ENCODE results near the gene CRADD. TPM values are rescaled to one million over a fixed set of nuclear protein-coding genes. Genes with fewer than 3 reads are reported as not detected.
"Not testable (repeated sequence)": the region's sequence is repeated elsewhere in the genome, so short reads cannot be mapped to it uniquely, and the experiment has no call there.

The CRADD gene
- total and polyA plus RNA-seq, 10 donors = 5.5 to 58.7 (median 18.8) TPM

GRCh38 chr12:93924367-93924766 is 247.2 kb downstream of the CRADD start:
- intact Hi-C loops (cut with DNase I; ENCODE audit: low total_unique reads) = no loop called here
- no peak for DNase-seq
- peaks cover 0 to 20% (median 12%) of the 10 kb centered on the region in 8 donors for H3K9me3 ChIP-seq

GRCh38 chr12:93925585-93926205 is 248.5 kb downstream of the CRADD start:
- no peaks in the 10 kb centered on the region for H3K27me3 ChIP-seq (replicated peaks in 1 of 7)
- WGBS, 5 donors = 60 to 83% (median 77%) methylated on average over 3 of the region's 3 CpGs
- no peaks in the 10 kb centered on the region for H3K4me1 ChIP-seq
- no peak overlapping the region for H3K27ac ChIP-seq
- H3K4me3 ChIP-seq = no peak overlapping the region
- intact Hi-C loops (cut with DNase I; ENCODE audit: low total_unique reads) = no loop called here
- no peak for DNase-seq
- peaks cover 0 to 20% (median 12%) of the 10 kb centered on the region in 8 donors for H3K9me3 ChIP-seq
- no peaks in the 10 kb centered on the region for H3K36me3 ChIP-seq
- TF ChIP-seq CTCF (IDR thresholded peaks at IDR 0.05 in 8 of 11, conservative IDR thresholded peaks at IDR 0.05 in 3 of 11) (no peak), POLR2A (IDR thresholded peaks at IDR 0.05) (no peak), POLR2AphosphoS5 (IDR thresholded peaks at IDR 0.05) (no peak)

More at GRCh38 chr12:93924367-93924766, 247.2 kb downstream of the CRADD start:
- H3K36me3 ChIP-seq = no peaks in the 10 kb centered on the region
- H3K27ac ChIP-seq = no peak overlapping the region
- no peaks in the 10 kb centered on the region for H3K27me3 ChIP-seq (replicated peaks in 1 of 7)
- H3K4me1 ChIP-seq = no peaks in the 10 kb centered on the region
- TF ChIP-seq CTCF (IDR thresholded peaks at IDR 0.05 in 8 of 11, conservative IDR thresholded peaks at IDR 0.05 in 3 of 11) = no peak
- no peak for TF ChIP-seq POLR2A (IDR thresholded peaks at IDR 0.05)
- TF ChIP-seq POLR2AphosphoS5 (IDR thresholded peaks at IDR 0.05) = no peak
- H3K4me3 ChIP-seq = no peak overlapping the region

GRCh38 chr12:93926237-93926636 is 249.1 kb downstream of the CRADD start:
- H3K4me1 ChIP-seq = no peaks in the 10 kb centered on the region
- WGBS, 5 donors = 80 to 97% (median 92%) methylated on average over 4 of the region's 4 CpGs
- no peak for TF ChIP-seq CTCF (IDR thresholded peaks at IDR 0.05 in 8 of 11, conservative IDR thresholded peaks at IDR 0.05 in 3 of 11)
- no peak for TF ChIP-seq POLR2A (IDR thresholded peaks at IDR 0.05)
- TF ChIP-seq POLR2AphosphoS5 (IDR thresholded peaks at IDR 0.05) = no peak
- H3K4me3 ChIP-seq = no peak overlapping the region
- H3K9me3 ChIP-seq = peaks cover 0 to 20% (median 12%) of the 10 kb centered on the region in 8 donors
- H3K27me3 ChIP-seq (replicated peaks in 1 of 7) = no peaks in the 10 kb centered on the region
- H3K36me3 ChIP-seq = no peaks in the 10 kb centered on the region
- intact Hi-C loops (cut with DNase I; ENCODE audit: low total_unique reads) = no loop called here
- no peak for DNase-seq
- no peak overlapping the region for H3K27ac ChIP-seq

GRCh38 chr12:93929081-93929480 is 251.9 kb downstream of the CRADD start:
- 85 to 93% (median 89%) methylated on average over 4 of the region's 4 CpGs for WGBS, 5 donors
- H3K27ac ChIP-seq; H3K36me3 ChIP-seq; H3K27me3 ChIP-seq (replicated peaks in 1 of 7); DNase-seq; H3K4me1 ChIP-seq; H3K4me3 ChIP-seq; intact Hi-C loops (cut with DNase I; ENCODE audit: low total_unique reads): not testable (repeated sequence)
- peaks cover 0 to 20% (median 12%) of the 10 kb centered on the region in 8 donors for H3K9me3 ChIP-seq
